ENCODE measurements around the gene NDUFA12.

DNA sequence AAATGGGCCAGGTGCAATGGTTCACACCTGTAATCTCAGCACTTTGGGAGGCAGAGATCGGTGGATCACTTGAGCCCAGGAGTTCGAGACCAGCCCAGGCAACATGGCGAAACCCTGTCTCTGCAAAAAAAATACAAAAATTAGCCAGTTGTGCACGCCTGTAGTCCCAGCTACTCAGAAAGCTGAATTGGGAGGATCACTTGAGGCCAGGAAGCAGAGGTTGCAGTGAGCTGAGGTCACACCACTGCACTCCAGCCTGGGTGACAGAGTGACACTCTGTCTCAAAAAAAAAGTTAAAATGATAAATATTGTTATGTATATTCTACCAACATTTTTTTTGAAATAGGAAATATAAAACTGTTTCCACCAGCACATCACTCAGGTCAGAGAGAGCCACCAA is 64.9 kb downstream of the NDUFA12 start:
- no peak for TF ChIP-seq ZNF431 (CRISPR knock-in tag; IDR thresholded peaks at IDR 0.05; ENCODE audit: borderline replicate concordance, low read depth)
- no peak for TF ChIP-seq ZNF580 (CRISPR knock-in tag; IDR thresholded peaks at IDR 0.05; ENCODE audit: borderline replicate concordance, low read depth)
- TF ChIP-seq, protein P1, sequence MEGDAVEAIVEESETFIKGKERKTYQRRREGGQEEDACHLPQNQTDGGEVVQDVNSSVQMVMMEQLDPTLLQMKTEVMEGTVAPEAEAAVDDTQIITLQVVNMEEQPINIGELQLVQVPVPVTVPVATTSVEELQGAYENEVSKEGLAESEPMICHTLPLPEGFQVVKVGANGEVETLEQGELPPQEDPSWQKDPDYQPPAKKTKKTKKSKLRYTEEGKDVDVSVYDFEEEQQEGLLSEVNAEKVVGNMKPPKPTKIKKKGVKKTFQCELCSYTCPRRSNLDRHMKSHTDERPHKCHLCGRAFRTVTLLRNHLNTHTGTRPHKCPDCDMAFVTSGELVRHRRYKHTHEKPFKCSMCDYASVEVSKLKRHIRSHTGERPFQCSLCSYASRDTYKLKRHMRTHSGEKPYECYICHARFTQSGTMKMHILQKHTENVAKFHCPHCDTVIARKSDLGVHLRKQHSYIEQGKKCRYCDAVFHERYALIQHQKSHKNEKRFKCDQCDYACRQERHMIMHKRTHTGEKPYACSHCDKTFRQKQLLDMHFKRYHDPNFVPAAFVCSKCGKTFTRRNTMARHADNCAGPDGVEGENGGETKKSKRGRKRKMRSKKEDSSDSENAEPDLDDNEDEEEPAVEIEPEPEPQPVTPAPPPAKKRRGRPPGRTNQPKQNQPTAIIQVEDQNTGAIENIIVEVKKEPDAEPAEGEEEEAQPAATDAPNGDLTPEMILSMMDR (CRISPR knock-in tag; IDR thresholded peaks at IDR 0.05), result no peak
- no peak for TF ChIP-seq CREM (IDR thresholded peaks at IDR 0.05)
- TF ChIP-seq CREM (CRISPR knock-in tag; IDR thresholded peaks at IDR 0.05), result no peak
- no peak for TF ChIP-seq EZH2 (conservative IDR thresholded peaks at IDR 0.05; ENCODE audit: low read depth, low read length)
- TF ChIP-seq ZFP90 (CRISPR knock-in tag; IDR thresholded peaks at IDR 0.05; ENCODE audit: borderline replicate concordance), result no peak
